Measurements from ENCODE around the gene LMTK2. TPM values are rescaled to one million over a fixed set of nuclear protein-coding genes. Genes with fewer than 3 reads are reported as not detected.

LMTK2 gene
- total RNA-seq, 4 donors from 2014 or later, result 10.4 to 14.4 (median 12.3) TPM

GRCh38 chr7:98162758-98163157, 56.1 kb downstream of the LMTK2 start:
- Histone ChIP-seq H3K27ac (no peak overlapping the region), H3K4me1 (peaks cover 0 to 8% (median 0%) of the 10 kb centered on the region in 4 donors), H3K36me3 (peaks cover 0 to 11% (median 0%) of the 10 kb centered on the region in 3 donors), H3K27me3 (no peaks in the 10 kb centered on the region), H3K9me3 (no peaks in the 10 kb centered on the region), H3K4me3 (no peak overlapping the region)
- no peak for DNase-seq (ENCODE audit: low spot score in 2 of 2)
- WGBS, 2 donors, result 82 to 85% methylated on average over 3 of the region's 3 CpGs
- TF ChIP-seq POLR2A (IDR thresholded peaks at IDR 0.05) (no peak), EP300 (IDR thresholded peaks at IDR 0.05) (no peak), CTCF (IDR thresholded peaks at IDR 0.05) (no peak)

GRCh38 chr7:98163269-98163668, 56.6 kb downstream of the LMTK2 start:
- Histone ChIP-seq H3K27ac (no peak overlapping the region), H3K4me3 (no peak overlapping the region), H3K36me3 (peaks cover 0 to 6% (median 0%) of the 10 kb centered on the region in 3 donors), H3K4me1 (peaks cover 0 to 8% (median 0%) of the 10 kb centered on the region in 4 donors), H3K27me3 (no peaks in the 10 kb centered on the region), H3K9me3 (no peaks in the 10 kb centered on the region)
- WGBS, 2 donors, result 75 to 77% methylated on average over 7 of the region's 7 CpGs
- DNase-seq (ENCODE audit: low spot score in 2 of 2), result no peak
- TF ChIP-seq EP300 (IDR thresholded peaks at IDR 0.05), result no peak
- no peak for TF ChIP-seq CTCF (IDR thresholded peaks at IDR 0.05)
- TF ChIP-seq POLR2A (IDR thresholded peaks at IDR 0.05), result no peak

GRCh38 chr7:98163704-98164494, 57.2 kb downstream of the LMTK2 start:
- no peaks in the 10 kb centered on the region for H3K9me3 ChIP-seq
- H3K36me3 ChIP-seq, result peaks cover 0 to 5% (median 0%) of the 10 kb centered on the region in 3 donors
- peaks cover 0 to 8% (median 0%) of the 10 kb centered on the region in 4 donors for H3K4me1 ChIP-seq
- H3K4me3 ChIP-seq, result no peak overlapping the region
- WGBS, 2 donors, result 62% methylated on average over 16 of the region's 16 CpGs
- H3K27ac ChIP-seq, result no peak overlapping the region
- TF ChIP-seq EP300 (IDR thresholded peaks at IDR 0.05) (no peak), POLR2A (IDR thresholded peaks at IDR 0.05) (no peak), CTCF (IDR thresholded peaks at IDR 0.05) (no peak)
- no peak for DNase-seq (ENCODE audit: low spot score in 2 of 2)
- H3K27me3 ChIP-seq, result no peaks in the 10 kb centered on the region

- WGBS, 2 donors, result 69 to 77% methylated on average over 18 of the region's 18 CpGs
- H3K27me3 ChIP-seq, result no peaks in the 10 kb centered on the region
- H3K4me1 ChIP-seq, result peaks cover 0 to 8% (median 0%) of the 10 kb centered on the region in 4 donors
- TF ChIP-seq CTCF (IDR thresholded peaks at IDR 0.05) (peak; percentile 16 to 44 (median 37)), POLR2A (IDR thresholded peaks at IDR 0.05) (no peak), EP300 (IDR thresholded peaks at IDR 0.05) (no peak)
- peak in 1 of 2 donors; percentile 29 for DNase-seq (ENCODE audit: low spot score in 2 of 2)
- no peak overlapping the region for H3K4me3 ChIP-seq
- H3K36me3 ChIP-seq, result peaks cover 0 to 4% (median 0%) of the 10 kb centered on the region in 3 donors
- H3K9me3 ChIP-seq, result no peaks in the 10 kb centered on the region
- H3K27ac ChIP-seq, result no peak overlapping the region
Observed at GRCh38 chr7:98165827-98166667, 59.4 kb downstream of the LMTK2 start.

GRCh38 chr7:98166668-98166970, 60.0 kb downstream of the LMTK2 start:
- H3K27me3 ChIP-seq, result no peaks in the 10 kb centered on the region
- WGBS, 2 donors, result 74 to 83% methylated on average over 2 of the region's 2 CpGs
- DNase-seq (ENCODE audit: low spot score in 2 of 2), result no peak

More at GRCh38 chr7:98166668-98166970, 60.0 kb downstream of the LMTK2 start:
- H3K4me1 ChIP-seq, result peaks cover 0 to 8% (median 0%) of the 10 kb centered on the region in 4 donors
- no peak overlapping the region for H3K4me3 ChIP-seq
- H3K27ac ChIP-seq, result no peak overlapping the region
- no peaks in the 10 kb centered on the region for H3K9me3 ChIP-seq
- peaks cover 0 to 9% (median 0%) of the 10 kb centered on the region in 3 donors for H3K36me3 ChIP-seq
- TF ChIP-seq POLR2A (IDR thresholded peaks at IDR 0.05), result no peak
- no peak for TF ChIP-seq EP300 (IDR thresholded peaks at IDR 0.05)
- TF ChIP-seq CTCF (IDR thresholded peaks at IDR 0.05), result no peak
